Measurements from ENCODE around the gene ROBO3. TPM values are rescaled to one million over a fixed set of nuclear protein-coding genes. Genes with fewer than 3 reads are reported as not detected.

The ROBO3 gene
- total and polyA plus RNA-seq, 12 donors, result 1.7 to 87.4 (median 19.1) TPM

- H3K36me3 ChIP-seq (replicated peaks in 1 of 2), result no peaks in the 10 kb centered on the region
- peaks cover 10 to 21% of the 10 kb centered on the region in 2 donors for H3K4me1 ChIP-seq (replicated peaks in 1 of 2)
- DNase-seq, result no peak
- H3K27ac ChIP-seq, result peak overlapping the region in 3 of 5 donors; percentile 19 to 91 (median 26)
- H3K27me3 ChIP-seq, result no peaks in the 10 kb centered on the region
- H3K9me3 ChIP-seq (replicated peaks in 1 of 3), result no peaks in the 10 kb centered on the region
- TF ChIP-seq, protein P1, sequence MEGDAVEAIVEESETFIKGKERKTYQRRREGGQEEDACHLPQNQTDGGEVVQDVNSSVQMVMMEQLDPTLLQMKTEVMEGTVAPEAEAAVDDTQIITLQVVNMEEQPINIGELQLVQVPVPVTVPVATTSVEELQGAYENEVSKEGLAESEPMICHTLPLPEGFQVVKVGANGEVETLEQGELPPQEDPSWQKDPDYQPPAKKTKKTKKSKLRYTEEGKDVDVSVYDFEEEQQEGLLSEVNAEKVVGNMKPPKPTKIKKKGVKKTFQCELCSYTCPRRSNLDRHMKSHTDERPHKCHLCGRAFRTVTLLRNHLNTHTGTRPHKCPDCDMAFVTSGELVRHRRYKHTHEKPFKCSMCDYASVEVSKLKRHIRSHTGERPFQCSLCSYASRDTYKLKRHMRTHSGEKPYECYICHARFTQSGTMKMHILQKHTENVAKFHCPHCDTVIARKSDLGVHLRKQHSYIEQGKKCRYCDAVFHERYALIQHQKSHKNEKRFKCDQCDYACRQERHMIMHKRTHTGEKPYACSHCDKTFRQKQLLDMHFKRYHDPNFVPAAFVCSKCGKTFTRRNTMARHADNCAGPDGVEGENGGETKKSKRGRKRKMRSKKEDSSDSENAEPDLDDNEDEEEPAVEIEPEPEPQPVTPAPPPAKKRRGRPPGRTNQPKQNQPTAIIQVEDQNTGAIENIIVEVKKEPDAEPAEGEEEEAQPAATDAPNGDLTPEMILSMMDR (IDR thresholded peaks at IDR 0.05), result no peak
- no peak for TF ChIP-seq POLR2A (IDR thresholded peaks at IDR 0.05)
- 71 to 91% (median 78%) methylated on average over 11 to 16 of the region's 16 CpGs for WGBS, 4 donors
- intact Hi-C loops (cut with DNase I), result no loop called here
- no peak overlapping the region for H3K4me3 ChIP-seq
Observed at GRCh38 chr11:124896071-124896750, 31.0 kb downstream of the ROBO3 start.

- intact Hi-C loops (cut with DNase I), result no loop called here
- H3K9me3 ChIP-seq (replicated peaks in 1 of 3), result no peaks in the 10 kb centered on the region
- peaks cover 10 to 21% of the 10 kb centered on the region in 2 donors for H3K4me1 ChIP-seq (replicated peaks in 1 of 2)
- no peaks in the 10 kb centered on the region for H3K27me3 ChIP-seq
- H3K36me3 ChIP-seq (replicated peaks in 1 of 2), result no peaks in the 10 kb centered on the region
- 72 to 93% (median 74%) methylated on average over 1 to 9 of the region's 9 CpGs for WGBS, 4 donors
- no peak overlapping the region for H3K4me3 ChIP-seq
- TF ChIP-seq, protein P1 (IDR thresholded peaks at IDR 0.05), result no peak
- no peak for TF ChIP-seq POLR2A (IDR thresholded peaks at IDR 0.05)
- no peak for DNase-seq
- peak overlapping the region in 4 of 5 donors; percentile 18 to 91 (median 22) for H3K27ac ChIP-seq
Observed at GRCh38 chr11:124896821-124897391, 31.7 kb downstream of the ROBO3 start.

GRCh38 chr11:124897674-124898262 is 32.5 kb downstream of the ROBO3 start, which contains the start of gene ROBO4:
TSS of gene ROBO4 (minus strand) at chr11:124897865. CDS start at chr11:124897795, 70 bp downstream.
- Histone ChIP-seq H3K27ac (peak within 1 kb of the TSS; percentile 47 to 91 (median 74)), H3K4me1 (replicated peaks in 1 of 2) (peaks cover 10 to 21% of the 10 kb centered on the region in 2 donors), H3K36me3 (replicated peaks in 1 of 2) (no peaks in the 10 kb centered on the region), H3K4me3 (peak within 1 kb of the TSS in 1 of 4 donors; percentile 12), H3K9me3 (replicated peaks in 1 of 3) (no peaks in the 10 kb centered on the region), H3K27me3 (no peaks in the 10 kb centered on the region)
- TF ChIP-seq, protein P1 (IDR thresholded peaks at IDR 0.05), result no peak
- TF ChIP-seq POLR2A (IDR thresholded peaks at IDR 0.05), result no peak
- 44 to 71% (median 57%) methylated on average over 11 to 12 of the region's 12 CpGs for WGBS, 4 donors
- intact Hi-C loops (cut with DNase I), result no loop called here
- peak in 4 of 7 donors; percentile 37 to 74 (median 57) for DNase-seq

GRCh38 chr11:124898263-124898680 is 33.0 kb downstream of the ROBO3 start:
- Histone ChIP-seq H3K4me3 (peak overlapping the region in 1 of 4 donors; percentile 12), H3K4me1 (replicated peaks in 1 of 2) (peaks cover 10 to 21% of the 10 kb centered on the region in 2 donors)

More at GRCh38 chr11:124898263-124898680, 33.0 kb downstream of the ROBO3 start:
- Histone ChIP-seq H3K36me3 (replicated peaks in 1 of 2) (no peaks in the 10 kb centered on the region), H3K9me3 (replicated peaks in 1 of 3) (no peaks in the 10 kb centered on the region), H3K27ac (peak overlapping the region; percentile 47 to 91 (median 74)), H3K27me3 (no peaks in the 10 kb centered on the region)
- peak in 4 of 7 donors; percentile 47 to 62 (median 50) for DNase-seq
- intact Hi-C loops (cut with DNase I), result no loop called here
- TF ChIP-seq, protein P1 (IDR thresholded peaks at IDR 0.05), result no peak
- TF ChIP-seq POLR2A (IDR thresholded peaks at IDR 0.05), result no peak
- 34 to 47% (median 37%) methylated on average over 3 of the region's 3 CpGs for WGBS, 4 donors
